NCI-H1417 treated with DMSO at 0.1 percent for 48 hours (cell line): ENCODE measurements around the gene UNC5B.

Source experiments
- DNase-seq: peaks from one replicate; lab custom pipeline; 2025; lab: John Stamatoyannopoulos, UW

UNC5B gene

DNA sequence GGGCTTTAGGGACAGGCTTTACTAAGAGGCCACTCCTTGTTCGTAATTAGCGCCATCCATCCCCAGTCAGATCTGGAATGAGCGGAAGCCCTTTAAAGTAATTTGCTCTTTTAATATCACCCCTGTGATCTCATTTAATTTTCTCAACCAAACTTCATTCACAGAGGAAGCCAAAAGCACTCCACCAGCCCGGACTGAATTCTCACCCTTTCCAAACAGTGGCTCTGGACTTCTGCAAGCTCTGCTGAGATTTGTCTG, 43.1 kb downstream of the UNC5B start:
- DNase-seq: no peak

DNA sequence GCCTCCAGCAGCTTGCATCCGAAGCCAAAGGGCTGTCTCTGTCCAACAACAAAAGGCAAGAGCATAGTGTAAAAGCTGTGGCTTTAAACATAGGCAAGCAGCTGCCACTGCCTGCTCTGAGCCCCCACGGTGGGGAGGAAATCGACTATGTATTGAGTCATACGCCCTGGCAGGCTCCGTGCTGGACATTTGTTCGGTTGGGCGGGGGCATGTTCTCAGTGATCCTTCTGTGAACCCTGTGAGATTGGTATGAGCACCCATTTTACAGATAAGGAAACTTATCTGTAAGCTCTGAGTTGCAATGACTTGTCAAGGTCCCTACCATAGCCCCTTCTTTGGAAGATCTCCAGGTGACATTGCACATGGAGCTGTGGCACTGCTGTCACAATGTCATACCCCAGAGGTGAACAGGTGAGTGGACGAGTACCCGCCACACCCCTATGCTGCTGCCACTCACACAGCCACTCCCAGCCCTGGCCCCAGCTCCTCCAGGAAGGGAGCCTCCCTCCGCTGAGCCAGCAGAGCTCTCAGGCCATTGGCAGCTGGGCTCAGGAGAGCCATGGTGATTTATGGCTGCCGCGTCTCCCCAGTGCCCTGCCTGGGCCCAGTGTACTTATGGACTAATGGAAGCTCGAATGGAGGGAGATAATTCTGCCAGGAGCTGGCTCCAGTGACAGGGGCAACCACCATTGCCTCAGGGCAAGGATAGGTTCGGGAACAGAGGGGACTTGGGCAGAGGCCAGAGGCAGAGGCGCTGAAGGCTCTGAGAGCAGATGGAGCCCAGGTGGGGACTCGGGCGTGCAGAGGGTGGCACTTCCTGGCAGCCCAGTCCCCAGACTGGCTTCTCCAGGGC, 43.7 kb downstream of the UNC5B start:
- no peak for DNase-seq

DNA sequence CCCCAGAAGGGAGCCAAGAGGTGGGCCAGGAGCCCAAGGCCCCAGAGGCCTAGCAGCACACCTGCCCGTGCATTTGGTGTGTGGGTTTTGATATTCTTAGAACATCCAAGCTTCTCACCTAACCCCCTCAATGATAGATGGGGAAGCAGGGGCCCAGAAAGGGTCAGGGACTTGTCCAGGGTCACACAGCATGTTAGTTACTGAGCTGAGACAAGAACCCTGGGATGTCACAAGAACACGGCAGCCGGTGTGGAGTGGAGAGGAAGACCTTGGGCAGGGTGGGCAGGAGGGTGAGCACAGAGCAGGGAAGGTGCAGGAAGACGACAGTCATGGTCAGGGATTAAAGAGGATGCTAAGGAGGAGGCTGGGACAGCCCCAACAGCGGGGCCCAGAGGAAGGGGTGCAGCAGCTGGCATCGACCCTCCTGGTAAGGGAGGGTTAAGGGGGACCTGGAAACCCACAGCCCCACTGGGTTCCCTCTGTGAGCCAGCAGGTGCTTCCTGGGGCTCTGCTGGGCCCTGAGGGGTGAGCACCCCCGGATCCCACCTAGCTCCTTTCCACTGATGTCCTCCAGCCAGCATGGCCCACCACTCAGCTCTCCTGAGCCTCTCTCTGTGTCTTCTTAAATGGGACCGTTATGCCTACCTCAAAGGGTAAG, 44.4 kb downstream of the UNC5B start:
- no peak for DNase-seq

DNA sequence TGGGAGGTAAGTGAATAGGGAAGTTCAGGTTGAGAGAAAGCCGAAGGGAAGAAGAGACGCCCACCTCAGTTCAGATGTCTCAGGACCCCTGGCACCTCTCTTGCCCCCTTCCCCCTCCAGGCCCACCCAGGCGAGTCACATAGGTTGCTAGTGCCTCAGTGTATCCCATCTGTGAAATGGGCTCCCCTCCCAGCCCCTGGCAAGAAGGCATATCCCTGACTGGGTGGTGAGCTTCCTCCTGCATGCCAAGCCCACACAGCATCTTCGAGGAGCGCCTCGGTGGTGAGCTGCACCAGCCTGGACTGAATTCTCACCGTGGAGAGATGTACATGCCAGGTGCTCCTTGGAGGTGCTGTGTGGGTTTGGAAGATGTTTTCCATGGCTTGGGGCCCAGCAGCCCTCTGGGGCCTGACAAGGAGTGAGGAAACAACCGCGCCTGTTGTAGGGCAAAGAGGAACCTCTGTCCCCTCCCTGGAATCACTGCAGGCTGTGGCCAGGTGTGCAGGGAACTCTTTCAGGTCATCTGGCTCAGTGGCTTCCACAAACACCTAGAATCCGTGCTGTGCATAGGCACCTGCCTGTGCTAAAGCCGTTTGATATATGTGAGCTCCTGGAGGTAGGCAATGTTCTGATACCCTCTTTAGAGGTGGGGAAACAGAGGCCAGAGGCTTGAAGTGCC, 45.1 kb downstream of the UNC5B start:
- DNase-seq: no peak

- DNase-seq: no peak
Observed at GRCh38 chr10:71258046-71258445, 45.7 kb downstream of the UNC5B start.

- DNase-seq: no peak
Observed at GRCh38 chr10:71258446-71259145, 46.2 kb downstream of the UNC5B start.

DNA sequence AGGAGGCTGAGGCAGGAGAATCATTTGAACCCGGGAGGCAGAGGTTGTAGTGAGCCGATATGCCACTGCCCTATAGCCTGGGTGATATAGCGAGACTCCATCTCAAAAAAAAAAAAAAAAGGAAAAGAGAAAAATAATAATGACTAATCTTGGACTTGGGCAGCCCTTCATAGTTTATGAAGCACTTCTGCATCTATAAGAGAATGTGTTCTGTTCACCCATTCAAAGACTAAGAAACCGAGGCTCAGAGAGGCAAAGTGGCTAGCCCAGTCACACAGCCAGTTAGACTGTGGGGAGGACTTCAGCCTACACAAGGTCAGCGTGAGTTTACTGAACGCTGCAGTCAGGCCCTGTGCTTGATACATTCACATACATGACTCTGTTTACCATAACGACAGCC, 46.9 kb downstream of the UNC5B start:
- no peak for DNase-seq

DNA sequence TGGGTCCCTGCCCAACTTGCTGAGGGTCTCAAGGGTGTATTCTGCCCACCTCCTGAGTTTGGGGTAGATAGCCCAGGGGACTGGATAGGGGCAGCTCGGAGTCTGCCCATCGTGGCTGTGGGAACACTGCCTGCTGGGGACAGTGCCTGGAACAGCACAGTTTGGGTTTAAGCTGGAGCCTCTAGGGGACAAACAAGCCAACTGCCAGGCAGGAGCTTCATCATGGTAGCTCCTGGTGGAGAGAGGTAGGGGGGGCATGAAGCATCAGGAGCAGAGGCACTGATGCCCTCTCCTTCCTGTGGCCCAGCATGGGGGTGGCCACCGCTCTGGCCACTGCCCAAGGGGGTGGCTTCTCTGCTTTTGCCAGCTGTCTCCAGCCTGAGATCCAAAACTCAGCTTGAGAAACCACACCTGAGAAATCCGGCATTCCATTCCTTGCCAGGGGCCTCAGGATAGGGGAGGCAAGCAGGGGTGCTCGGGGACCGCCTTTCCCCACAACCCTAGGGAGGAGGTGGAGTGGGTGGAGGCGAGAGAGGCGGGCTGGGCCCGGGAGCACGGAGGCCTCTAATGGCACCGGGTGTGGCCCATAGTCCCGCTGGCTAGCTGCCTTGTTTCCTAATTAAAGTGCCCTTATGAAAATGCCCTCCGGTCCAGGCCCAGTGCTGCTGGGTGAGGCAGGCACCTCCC, 47.6 kb downstream of the UNC5B start:
- DNase-seq: no peak

- no peak for DNase-seq
Observed at GRCh38 chr10:71260622-71261325, 48.4 kb downstream of the UNC5B start.

DNA sequence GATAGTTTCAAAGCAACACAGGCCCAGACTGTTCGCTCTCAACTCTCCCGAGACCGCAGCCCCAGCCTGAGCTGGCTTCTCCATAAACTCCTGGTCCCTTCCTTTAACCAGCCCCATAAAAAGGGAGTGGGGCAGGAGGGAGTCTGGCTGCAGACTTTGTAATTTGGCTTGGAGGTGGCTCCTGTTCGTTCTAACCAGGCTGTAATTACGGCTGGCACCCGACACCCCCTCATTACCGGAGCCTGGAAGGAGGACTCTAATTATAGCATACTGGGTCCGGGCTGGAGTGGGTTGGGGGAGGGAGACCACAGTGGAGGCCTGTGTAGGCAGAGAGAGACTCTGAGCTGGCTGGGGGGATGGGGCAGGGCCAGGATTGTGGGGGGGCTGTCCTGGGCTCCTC, 49.7 kb downstream of the UNC5B start:
- DNase-seq: no peak

- DNase-seq: no peak
Observed at GRCh38 chr10:71262817-71263216, 50.4 kb downstream of the UNC5B start.

DNA sequence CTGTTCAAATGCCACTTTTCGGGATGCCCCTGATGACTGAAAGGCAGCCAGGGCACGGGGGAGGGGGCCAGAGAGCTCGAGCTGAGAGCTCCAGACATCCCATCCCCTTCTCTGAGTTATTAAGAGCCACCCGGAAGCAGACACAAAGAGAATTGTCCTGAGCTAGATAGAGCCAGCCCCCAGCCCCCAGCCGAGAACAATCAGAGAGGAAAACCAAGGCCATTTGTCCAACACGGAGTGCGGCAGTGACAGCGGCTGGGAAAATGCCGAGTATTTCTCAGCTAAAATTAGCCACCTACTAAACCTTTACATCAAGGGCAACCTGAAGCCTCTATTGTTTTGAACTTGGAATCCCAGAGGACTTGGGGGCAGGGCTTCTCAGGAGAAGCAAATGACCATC, 51.0 kb downstream of the UNC5B start:
- no peak for DNase-seq

- DNase-seq: no peak
Observed at GRCh38 chr10:71264345-71265200, 52.2 kb downstream of the UNC5B start.

DNA sequence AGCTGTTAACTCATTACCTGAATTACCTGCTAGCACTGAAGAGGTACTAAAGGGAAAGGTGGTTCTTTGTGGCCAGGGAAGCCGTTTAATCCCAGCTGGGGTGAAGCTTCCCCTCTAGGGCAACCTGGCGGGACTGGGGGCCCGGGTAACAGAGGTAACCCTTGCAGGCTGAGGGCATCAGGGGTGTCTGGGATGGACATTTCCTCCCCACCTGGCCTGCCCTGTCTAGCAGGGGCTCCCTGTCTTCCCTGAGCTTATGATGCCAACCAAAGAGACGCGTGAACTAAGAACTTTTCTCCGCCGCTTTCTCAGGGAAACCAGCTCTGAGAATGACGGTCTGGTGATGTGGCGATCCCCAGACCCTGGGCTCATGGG, 52.8 kb downstream of the UNC5B start:
- no peak for DNase-seq

DNA sequence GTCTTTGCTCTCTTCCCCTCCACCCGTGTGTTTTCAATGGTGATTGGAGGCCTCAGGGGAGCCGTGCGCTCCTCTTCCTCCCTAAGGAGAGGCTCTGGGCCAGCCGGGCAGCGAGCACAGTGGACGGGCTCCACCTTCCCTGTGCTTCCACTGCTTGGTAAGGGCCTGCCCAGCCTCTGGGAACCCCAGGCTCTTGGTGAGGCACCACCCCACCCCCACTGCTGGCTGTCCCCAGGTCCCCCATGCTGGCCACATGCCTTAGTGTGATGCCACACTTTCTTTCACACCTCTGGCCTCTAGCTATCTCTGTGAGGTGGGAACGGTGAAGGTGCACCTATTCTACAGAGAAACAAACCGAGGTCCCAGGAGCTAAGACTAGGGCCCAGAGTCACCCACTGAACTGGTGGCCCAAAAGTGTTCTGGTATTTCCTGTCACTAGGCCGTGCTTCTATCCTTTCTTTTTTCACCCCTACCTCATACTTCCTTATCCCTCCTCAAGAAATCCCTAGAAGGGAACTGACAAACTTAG, 53.3 kb downstream of the UNC5B start:
- DNase-seq: no peak

DNA sequence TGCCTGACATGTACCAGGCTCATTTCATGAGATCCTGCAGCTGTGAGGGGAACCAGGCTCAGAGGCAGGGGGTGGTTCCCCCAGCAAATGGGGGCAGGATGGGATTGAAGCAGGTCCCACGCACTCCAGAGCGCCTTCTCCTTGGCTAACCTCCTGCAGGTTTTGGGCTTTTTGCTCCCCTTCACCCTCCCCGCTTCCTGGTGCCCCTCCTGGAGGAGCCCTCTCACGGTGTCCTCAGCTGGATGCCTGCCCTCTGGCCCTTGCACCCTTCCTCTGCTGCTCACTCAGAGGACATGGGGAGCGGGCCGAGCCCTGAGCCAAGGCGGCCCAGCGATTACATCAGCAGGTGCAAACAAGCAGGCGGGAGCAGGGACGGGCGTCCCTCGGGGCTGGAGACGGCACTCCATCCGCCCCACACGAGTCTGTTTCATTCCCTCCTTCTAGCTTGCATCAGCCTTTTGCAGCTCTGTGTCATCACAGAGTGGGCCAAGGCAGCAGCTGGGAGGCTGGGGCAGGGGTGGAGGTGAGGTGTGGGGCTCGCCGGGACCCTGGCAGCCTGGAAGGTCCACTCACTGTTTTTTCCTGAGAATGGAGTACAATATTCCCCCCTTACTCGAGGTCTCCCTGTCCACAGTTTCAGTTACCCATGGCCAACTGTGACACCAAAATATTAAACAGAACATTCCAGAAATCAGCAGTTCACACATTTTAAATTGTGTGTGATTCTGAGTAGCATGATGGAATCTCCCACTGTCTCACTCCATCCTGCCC, 54.0 kb downstream of the UNC5B start:
- no peak for DNase-seq

DNA sequence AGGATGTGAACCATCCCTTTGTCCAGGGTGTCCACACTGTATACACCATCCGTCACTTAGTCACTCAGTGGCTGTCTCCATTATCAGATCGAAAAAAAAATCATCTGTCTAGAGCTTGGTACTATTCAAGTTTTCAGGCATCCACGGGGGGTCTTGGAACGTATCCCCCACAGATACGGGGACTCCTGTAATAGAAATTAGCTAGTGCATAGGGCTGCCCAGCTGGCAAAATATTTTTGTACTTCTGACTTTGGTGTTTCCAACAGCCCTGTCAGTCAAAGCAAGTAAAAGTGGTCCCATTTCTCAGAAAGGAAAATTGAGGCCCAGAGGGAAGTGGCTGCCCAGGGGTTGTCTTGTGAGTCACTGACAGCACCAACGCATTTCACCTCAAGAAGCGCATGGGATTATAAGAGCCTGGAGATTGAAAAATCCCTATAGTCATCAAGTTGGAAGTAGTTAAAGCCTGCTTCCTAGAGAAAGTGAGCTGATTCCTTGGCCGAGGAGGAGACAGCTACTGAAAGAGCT, 54.6 kb downstream of the UNC5B start:
- no peak for DNase-seq

DNA sequence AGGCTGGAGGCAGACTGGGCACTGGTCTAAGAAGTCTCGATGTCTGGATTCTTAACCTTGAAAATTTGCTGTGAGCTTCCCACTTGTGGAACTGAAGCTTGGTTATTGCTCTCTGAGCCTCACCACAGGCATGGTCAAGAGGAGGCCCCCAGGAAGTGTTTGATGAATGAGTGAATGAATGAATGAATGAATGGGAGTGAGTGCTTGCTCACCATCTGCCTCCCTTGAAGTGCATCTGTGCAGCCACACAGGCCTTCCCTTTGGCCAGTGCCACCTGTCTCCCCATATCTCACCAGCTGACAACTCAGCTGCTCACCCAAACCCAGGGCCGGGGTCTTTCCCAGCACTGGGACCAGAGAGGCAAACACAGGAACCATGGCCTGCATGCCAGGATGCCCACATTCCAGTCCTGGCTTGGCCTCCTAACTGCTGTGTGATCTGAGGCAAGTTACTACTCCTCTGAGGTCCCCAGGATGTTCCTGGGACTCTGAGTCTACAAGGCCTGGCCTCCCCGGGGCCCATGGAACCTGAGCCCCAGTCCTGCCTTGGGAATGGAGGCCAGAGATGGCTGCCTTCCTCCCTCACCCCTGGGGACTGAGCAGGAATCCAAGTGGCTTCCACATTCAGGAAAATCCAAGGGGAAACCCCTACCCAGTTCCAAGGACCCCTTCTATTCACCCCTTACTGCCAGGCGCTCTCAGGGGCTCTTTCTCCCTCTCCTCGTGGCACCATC, 55.3 kb downstream of the UNC5B start:
- DNase-seq: no peak

- no peak for DNase-seq
Observed at GRCh38 chr10:71268247-71268691, 55.9 kb downstream of the UNC5B start.
